Esophagus (tissue), 2 donors: ENCODE measurements around the gene LRRN2. TPM values are rescaled to one million over a fixed set of nuclear protein-coding genes. Genes with fewer than 3 reads are reported as not detected.

Experiments used
- H3K27ac ChIP-seq, 2 donors: one replicate each; pipeline ENCODE4 v1.5.1; 2013; ENCODE audit warnings: low read depth in 2 of 2, mild to moderate bottlenecking in 2 of 2, inconsistent platforms in 1 of 2, low read length in 1 of 2, moderate library complexity in 1 of 2
- H3K27me3 ChIP-seq, 2 donors: one replicate each; pipeline ENCODE4 v1.6.1; 2013; ENCODE audit warnings: low read length in 2 of 2, control low read depth in 1 of 2, mild to moderate bottlenecking in 1 of 2; ENCODE audit not compliant: insufficient read depth in 2 of 2, control insufficient read depth in 1 of 2
- H3K36me3 ChIP-seq, 2 donors: one replicate each; pipeline ENCODE4 v1.6.1; 2013; ENCODE audit warnings: low read length in 1 of 2; ENCODE audit not compliant: control insufficient read depth in 2 of 2, insufficient read depth in 2 of 2
- H3K4me1 ChIP-seq, 2 donors: one replicate each; pipeline ENCODE4 v1.6.1; 2013; ENCODE audit warnings: low read length in 1 of 2; ENCODE audit not compliant: control insufficient read depth in 2 of 2, insufficient read depth in 2 of 2
- H3K4me3 ChIP-seq, 2 donors: one replicate each; pipeline ENCODE4 v1.5.1; 2013; ENCODE audit warnings: low read length in 2 of 2, mild to moderate bottlenecking in 2 of 2, low read depth in 1 of 2, moderate library complexity in 1 of 2
- H3K9me3 ChIP-seq, 2 donors: one replicate each; pipeline ENCODE4 v1.6.1; 2013; ENCODE audit warnings: mild to moderate bottlenecking in 2 of 2, low read depth in 1 of 2, low read length in 1 of 2, moderate library complexity in 1 of 2; ENCODE audit not compliant: control insufficient read depth in 2 of 2, insufficient read depth in 1 of 2
- WGBS, 2 donors: extraction: QIAGEN DNeasy Blood & Tissue Kit; methylation state at CpG; one replicate each; pipeline ENCODE4 v1.1.7; 2013; 5-methylcytosine and 5-hydroxymethylcytosine counted together
- polyA plus RNA-seq, 2 donors: library from polyadenylated mRNA; stranded (reverse); fragments of 200-250 nt; gene quantifications; one replicate each; pipeline ENCODE4 v1.2.3, GENCODE V29; 2013
- donor health status: healthy with polysubstance abuse.
- donor health status: Bipolar disorder and iron deficiency.

Gene LRRN2
- polyA plus RNA-seq, 2 donors, result 0.65 to 0.88 TPM

- no peaks in the 10 kb centered on the region for H3K36me3 ChIP-seq
- H3K9me3 ChIP-seq, result no peaks in the 10 kb centered on the region
- H3K27me3 ChIP-seq, result no peaks in the 10 kb centered on the region
- H3K4me3 ChIP-seq, result no peak overlapping the region
- WGBS, 2 donors, result 38 to 43% methylated on average over 3 of the region's 3 CpGs
- H3K4me1 ChIP-seq, result peaks cover 0 to 3% of the 10 kb centered on the region in 2 donors
- no peak overlapping the region for H3K27ac ChIP-seq
These were observed 33.0 kb downstream of the LRRN2 start for GRCh38 chr1:204652497-204652896.

DNA sequence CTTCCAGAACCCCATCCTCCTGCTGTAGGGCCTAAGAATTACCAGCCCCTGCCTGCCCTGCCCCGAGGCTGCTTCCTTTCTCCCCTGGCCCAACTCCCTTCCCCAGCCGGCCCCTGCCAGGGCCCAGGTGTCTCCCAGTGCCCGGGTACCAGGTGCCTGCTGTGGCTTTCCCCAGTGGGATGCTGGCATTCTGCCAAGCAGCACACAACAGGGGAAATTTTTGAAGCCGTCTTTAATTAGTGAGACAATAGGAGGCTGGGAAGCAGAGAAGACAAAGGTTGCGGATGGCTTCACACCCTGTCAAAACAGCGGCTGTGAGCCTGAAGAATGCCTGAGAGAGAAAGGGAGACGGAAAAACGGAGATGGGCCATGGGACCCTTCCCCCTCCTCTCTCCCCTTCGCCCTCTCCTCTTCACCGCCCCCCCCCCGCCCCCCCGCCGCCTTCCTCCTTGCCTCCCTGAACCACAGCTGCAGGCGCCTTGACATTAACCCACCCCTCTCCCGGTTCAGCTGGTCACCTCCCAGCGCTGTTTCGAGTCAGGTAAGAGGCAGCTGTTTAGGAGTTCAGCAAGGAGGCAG, 33.6 kb downstream of the LRRN2 start:
- 19 to 26% methylated on average over 14 to 15 of the region's 17 CpGs for WGBS, 2 donors
- Histone ChIP-seq H3K27me3 (no peaks in the 10 kb centered on the region), H3K4me3 (no peak overlapping the region), H3K27ac (no peak overlapping the region), H3K36me3 (no peaks in the 10 kb centered on the region), H3K4me1 (peaks cover 0 to 3% of the 10 kb centered on the region in 2 donors), H3K9me3 (no peaks in the 10 kb centered on the region)

GRCh38 chr1:204650911-204651570, 34.5 kb downstream of the LRRN2 start:
- no peaks in the 10 kb centered on the region for H3K27me3 ChIP-seq
- H3K4me1 ChIP-seq, result peaks cover 0 to 3% of the 10 kb centered on the region in 2 donors
- WGBS, 2 donors, result 65 to 70% methylated on average over 7 of the region's 7 CpGs
- no peaks in the 10 kb centered on the region for H3K9me3 ChIP-seq
- H3K36me3 ChIP-seq, result no peaks in the 10 kb centered on the region
- no peak overlapping the region for H3K27ac ChIP-seq
- no peak overlapping the region for H3K4me3 ChIP-seq

GRCh38 chr1:204649721-204650521, 35.6 kb downstream of the LRRN2 start:
- peaks cover under 1 to 3% of the 10 kb centered on the region in 2 donors for H3K4me1 ChIP-seq
- WGBS, 2 donors, result 78 to 83% methylated on average over 6 of the region's 6 CpGs
- no peaks in the 10 kb centered on the region for H3K27me3 ChIP-seq
- H3K4me3 ChIP-seq, result no peak overlapping the region
- no peaks in the 10 kb centered on the region for H3K9me3 ChIP-seq
- no peak overlapping the region for H3K27ac ChIP-seq
- no peaks in the 10 kb centered on the region for H3K36me3 ChIP-seq

DNA sequence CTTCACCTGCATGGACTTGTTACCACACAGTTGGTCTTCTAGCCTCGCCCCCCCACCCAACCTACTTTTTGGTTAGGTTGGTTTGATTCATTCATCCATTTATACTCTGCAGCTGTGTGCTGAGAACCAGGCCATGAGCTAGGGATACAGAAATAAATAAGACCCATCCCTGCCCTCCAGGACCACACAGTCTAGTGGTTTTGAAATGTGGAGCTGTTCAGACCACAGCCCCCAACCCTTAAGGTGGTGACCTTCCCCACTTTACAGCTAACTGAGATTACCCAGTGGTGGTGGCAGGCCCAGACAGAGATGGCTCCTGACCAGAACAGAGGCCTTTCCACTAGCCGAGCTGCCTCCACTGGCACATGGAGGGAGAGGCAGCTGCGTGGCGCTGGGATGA, 37.0 kb downstream of the LRRN2 start:
- H3K27me3 ChIP-seq, result no peaks in the 10 kb centered on the region
- H3K4me1 ChIP-seq, result peaks cover 3 to 5% of the 10 kb centered on the region in 2 donors
- 87 to 94% methylated on average over 4 of the region's 4 CpGs for WGBS, 2 donors
- no peak overlapping the region for H3K27ac ChIP-seq
- no peaks in the 10 kb centered on the region for H3K9me3 ChIP-seq
- no peaks in the 10 kb centered on the region for H3K36me3 ChIP-seq
- no peak overlapping the region for H3K4me3 ChIP-seq

DNA sequence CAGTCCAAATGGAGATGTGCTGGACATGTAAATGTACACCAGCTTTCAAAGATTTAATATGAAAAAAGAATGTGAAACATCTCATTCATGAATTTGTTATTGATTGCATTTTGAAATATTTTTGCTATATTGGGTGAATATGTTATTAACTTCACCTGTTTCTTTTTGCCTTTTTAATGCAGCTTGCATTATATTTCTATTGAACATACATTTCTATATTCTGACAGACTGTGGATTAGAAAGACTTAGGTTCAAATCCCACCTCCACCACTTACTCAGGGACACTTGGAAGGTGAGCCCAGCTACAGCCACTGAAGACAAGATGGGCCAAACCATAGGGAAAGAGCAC, 37.8 kb downstream of the LRRN2 start:
- Histone ChIP-seq H3K36me3 (no peaks in the 10 kb centered on the region), H3K27ac (no peak overlapping the region), H3K4me1 (peaks cover 3 to 5% of the 10 kb centered on the region in 2 donors), H3K4me3 (no peak overlapping the region), H3K27me3 (no peaks in the 10 kb centered on the region), H3K9me3 (no peaks in the 10 kb centered on the region)

DNA sequence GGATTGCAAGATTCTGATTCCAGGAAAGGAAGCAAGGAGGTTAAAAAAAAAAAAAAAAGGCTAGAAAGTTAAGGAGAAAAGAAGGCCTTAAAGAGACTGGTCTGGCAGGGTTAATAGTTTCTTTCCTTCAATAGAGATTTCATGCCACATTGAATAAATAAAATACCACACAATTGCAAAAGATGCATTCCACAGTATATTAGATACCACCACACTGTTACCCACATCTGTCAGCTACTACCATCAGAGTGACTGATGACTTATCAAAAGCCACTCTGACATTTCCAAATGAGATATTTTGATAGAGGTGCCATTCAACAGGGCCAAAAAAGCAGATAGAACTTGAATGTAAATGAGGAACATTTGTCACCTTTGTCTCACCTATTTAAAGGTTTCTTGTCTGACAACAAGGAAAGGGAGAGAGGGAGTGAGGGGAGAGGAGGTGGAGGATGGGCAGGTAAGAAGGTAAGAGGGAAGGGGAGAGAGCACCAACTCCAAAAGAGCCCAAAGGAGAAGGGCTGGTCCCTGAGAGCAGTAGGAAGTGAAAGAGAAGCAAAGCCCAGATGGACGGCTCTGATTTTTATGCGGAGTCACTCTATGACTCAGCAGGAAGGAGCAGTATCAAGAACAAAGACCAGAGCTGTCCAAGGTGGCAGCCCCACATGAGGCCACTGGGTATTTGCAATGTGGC, 38.3 kb downstream of the LRRN2 start:
- no peak overlapping the region for H3K4me3 ChIP-seq
- H3K4me1 ChIP-seq, result peaks cover 3 to 5% of the 10 kb centered on the region in 2 donors
- 5 to 19% methylated on average over 2 of the region's 2 CpGs for WGBS, 2 donors
- no peaks in the 10 kb centered on the region for H3K9me3 ChIP-seq
- H3K36me3 ChIP-seq, result no peaks in the 10 kb centered on the region
- no peaks in the 10 kb centered on the region for H3K27me3 ChIP-seq
- H3K27ac ChIP-seq, result no peak overlapping the region

DNA sequence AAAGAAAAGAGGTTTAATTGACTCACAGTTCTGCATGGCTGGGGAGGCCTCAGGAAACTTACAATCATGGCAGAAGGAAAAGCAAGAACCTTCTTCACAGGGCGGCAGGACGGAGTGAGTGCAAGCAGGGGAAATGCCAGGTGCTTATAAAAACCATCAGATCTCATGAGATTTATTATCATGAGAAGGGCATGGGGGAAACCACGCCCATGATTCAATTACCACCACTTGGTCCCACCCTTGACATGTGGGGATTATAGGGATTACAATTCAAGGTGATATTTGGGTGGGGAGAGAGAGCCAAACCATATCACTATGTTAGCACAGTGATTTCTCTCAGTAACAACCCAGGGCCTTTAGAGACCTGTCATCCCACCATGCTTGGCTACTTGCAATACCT, 39.9 kb downstream of the LRRN2 start:
- H3K27me3 ChIP-seq, result no peaks in the 10 kb centered on the region
- no peak overlapping the region for H3K4me3 ChIP-seq
- WGBS, 2 donors, result 76 to 84% methylated on average over 3 of the region's 3 CpGs
- H3K4me1 ChIP-seq, result peaks cover 3 to 5% of the 10 kb centered on the region in 2 donors
- no peaks in the 10 kb centered on the region for H3K36me3 ChIP-seq
- no peaks in the 10 kb centered on the region for H3K9me3 ChIP-seq
- H3K27ac ChIP-seq, result no peak overlapping the region

DNA sequence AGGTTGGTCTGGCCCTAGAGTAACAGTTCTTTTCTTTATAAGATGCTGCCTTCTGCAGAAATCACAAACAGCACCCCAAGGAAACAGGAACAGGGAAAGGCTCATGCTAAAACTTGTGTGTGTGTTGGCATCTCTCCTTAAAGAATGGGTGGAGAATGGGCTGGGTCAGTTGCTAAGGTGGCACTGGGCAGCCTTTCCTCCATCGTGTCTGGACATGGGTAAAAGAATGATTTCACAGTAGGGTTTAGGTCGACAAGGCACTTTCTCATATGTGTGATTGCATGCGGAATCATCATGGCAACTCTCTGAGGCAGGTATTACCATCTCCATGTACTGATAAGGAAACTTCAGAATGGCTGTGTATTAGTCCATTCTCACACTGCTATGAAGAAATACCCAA, 40.3 kb downstream of the LRRN2 start:
- Histone ChIP-seq H3K36me3 (no peaks in the 10 kb centered on the region), H3K4me1 (peaks cover 3 to 5% of the 10 kb centered on the region in 2 donors), H3K27ac (no peak overlapping the region), H3K9me3 (no peaks in the 10 kb centered on the region), H3K4me3 (no peak overlapping the region), H3K27me3 (no peaks in the 10 kb centered on the region)
- 38 to 58% methylated on average over 3 of the region's 3 CpGs for WGBS, 2 donors
